Measurements from ENCODE around the gene CACNA2D4.
A peak's percentile ranks its signal among the peaks of the same experiment; 100 is the strongest.
"Not testable (repeated sequence)": the region's sequence is repeated elsewhere in the genome, so short reads cannot be mapped to it uniquely, and the experiment has no call there.

The CACNA2D4 gene

GRCh38 chr12:1949771-1950470, 31.5 kb upstream of the CACNA2D4 start:
- H3K4me3 ChIP-seq (ENCODE audit: low read depth, low read length) = no peak overlapping the region
- no peak for DNase-seq (ENCODE audit: low read depth, low spot score)
- TF ChIP-seq CTCF (IDR thresholded peaks at IDR 0.05; ENCODE audit: low read depth, low read length) = no peak
- in situ Hi-C loops (cut with HindIII; ENCODE audit: low sequenced_read_pairs) = no loop called here

GRCh38 chr12:1948883-1949282, 30.4 kb upstream of the CACNA2D4 start:
- no peak for DNase-seq (ENCODE audit: low read depth, low spot score)
- in situ Hi-C loops (cut with HindIII; ENCODE audit: low sequenced_read_pairs) = no loop called here
- H3K4me3 ChIP-seq (ENCODE audit: low read depth, low read length) = no peak overlapping the region
- no peak for TF ChIP-seq CTCF (IDR thresholded peaks at IDR 0.05; ENCODE audit: low read depth, low read length)

GRCh38 chr12:1947081-1947480, 28.6 kb upstream of the CACNA2D4 start:
- peak; percentile 23 for DNase-seq (ENCODE audit: low read depth, low spot score)
- in situ Hi-C loops (cut with HindIII; ENCODE audit: low sequenced_read_pairs) = no loop called here
- no peak overlapping the region for H3K4me3 ChIP-seq (ENCODE audit: low read depth, low read length)
- TF ChIP-seq CTCF (IDR thresholded peaks at IDR 0.05; ENCODE audit: low read depth, low read length) = no peak

- no peak for TF ChIP-seq CTCF (IDR thresholded peaks at IDR 0.05; ENCODE audit: low read depth, low read length)
- no peak overlapping the region for H3K4me3 ChIP-seq (ENCODE audit: low read depth, low read length)
- in situ Hi-C loops (cut with HindIII; ENCODE audit: low sequenced_read_pairs) = no loop called here
- no peak for DNase-seq (ENCODE audit: low read depth, low spot score)
Measured at GRCh38 chr12:1946296-1946695, 27.8 kb upstream of the CACNA2D4 start.

- in situ Hi-C loops (cut with HindIII; ENCODE audit: low sequenced_read_pairs); H3K4me3 ChIP-seq (ENCODE audit: low read depth, low read length); DNase-seq (ENCODE audit: low read depth, low spot score): not testable (repeated sequence)
Measured at GRCh38 chr12:1945502-1945901, 27.1 kb upstream of the CACNA2D4 start.

GRCh38 chr12:1939801-1940607, 21.6 kb upstream of the CACNA2D4 start:
- in situ Hi-C loops (cut with HindIII; ENCODE audit: low sequenced_read_pairs) = no loop called here
- peak; percentile 87 for DNase-seq (ENCODE audit: low read depth, low spot score)
- TF ChIP-seq CTCF (IDR thresholded peaks at IDR 0.05; ENCODE audit: low read depth, low read length) = peak; percentile 95
- no peak overlapping the region for H3K4me3 ChIP-seq (ENCODE audit: low read depth, low read length)

- no peak for TF ChIP-seq CTCF (IDR thresholded peaks at IDR 0.05; ENCODE audit: low read depth, low read length)
- no peak overlapping the region for H3K4me3 ChIP-seq (ENCODE audit: low read depth, low read length)
- in situ Hi-C loops (cut with HindIII; ENCODE audit: low sequenced_read_pairs) = no loop called here
- no peak for DNase-seq (ENCODE audit: low read depth, low spot score)
Measured at GRCh38 chr12:1939331-1939730, 20.9 kb upstream of the CACNA2D4 start.

Measured in astrocyte of the spinal cord (primary cell).